ENCODE measurements around the gene CAVIN4.

The CAVIN4 gene, protein sequence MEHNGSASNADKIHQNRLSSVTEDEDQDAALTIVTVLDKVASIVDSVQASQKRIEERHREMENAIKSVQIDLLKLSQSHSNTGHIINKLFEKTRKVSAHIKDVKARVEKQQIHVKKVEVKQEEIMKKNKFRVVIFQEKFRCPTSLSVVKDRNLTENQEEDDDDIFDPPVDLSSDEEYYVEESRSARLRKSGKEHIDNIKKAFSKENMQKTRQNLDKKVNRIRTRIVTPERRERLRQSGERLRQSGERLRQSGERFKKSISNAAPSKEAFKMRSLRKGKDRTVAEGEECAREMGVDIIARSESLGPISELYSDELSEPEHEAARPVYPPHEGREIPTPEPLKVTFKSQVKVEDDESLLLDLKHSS

DNA sequence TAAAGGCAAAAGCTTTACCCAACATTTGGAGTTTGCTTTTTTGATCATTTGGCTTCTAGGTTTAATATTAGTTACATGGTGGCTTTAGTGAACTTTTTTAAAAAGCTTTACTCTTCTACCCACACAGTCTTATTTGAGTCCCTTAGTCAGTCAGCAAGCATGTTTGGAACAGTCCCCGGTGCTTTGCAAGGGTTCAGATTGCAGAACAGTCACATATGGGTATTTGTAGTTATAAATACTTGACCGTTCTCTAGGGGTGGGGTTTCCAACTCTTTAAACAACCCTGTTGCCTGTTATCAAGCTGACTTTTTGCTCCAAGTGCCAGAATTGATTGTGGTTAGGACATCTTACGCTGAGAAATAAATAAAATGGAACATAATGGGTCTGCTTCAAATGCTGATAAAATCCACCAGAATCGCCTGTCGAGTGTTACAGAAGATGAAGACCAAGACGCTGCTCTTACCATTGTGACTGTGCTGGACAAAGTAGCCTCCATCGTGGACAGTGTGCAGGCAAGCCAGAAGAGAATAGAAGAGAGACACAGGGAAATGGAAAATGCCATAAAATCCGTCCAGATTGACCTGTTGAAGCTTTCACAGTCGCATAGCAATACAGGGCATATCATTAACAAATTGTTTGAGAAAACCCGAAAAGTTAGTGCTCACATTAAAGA lies at the start of gene CAVIN4:
CAVIN4 (plus strand) TSS at position 304 of the 673 bp plus-strand sequence; CDS start at position 369, 65 bp downstream.
- DNase-seq (ENCODE audit: low read depth in 2 of 2): no peak

DNA sequence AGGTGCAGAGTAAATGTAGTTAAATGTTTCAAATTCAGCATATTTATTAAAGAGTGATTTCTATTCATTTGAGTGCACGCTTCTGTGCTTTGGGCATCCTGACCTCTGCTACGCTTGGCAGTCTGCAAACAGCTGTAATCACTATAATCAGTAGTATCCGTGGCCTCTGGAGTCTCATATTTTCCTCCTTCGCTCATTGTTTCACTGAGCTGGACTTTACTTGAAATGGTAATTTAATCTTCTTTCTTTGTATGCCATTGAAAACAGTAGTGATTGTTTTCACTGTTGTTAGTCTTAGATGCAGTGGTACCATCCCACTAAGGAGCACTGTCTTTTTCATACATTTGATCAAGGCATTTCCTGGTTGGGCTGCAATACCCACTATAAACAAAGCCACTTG lies 43.5 kb upstream of the CAVIN4 start:
- DNase-seq (ENCODE audit: low read depth in 2 of 2): no peak

DNA sequence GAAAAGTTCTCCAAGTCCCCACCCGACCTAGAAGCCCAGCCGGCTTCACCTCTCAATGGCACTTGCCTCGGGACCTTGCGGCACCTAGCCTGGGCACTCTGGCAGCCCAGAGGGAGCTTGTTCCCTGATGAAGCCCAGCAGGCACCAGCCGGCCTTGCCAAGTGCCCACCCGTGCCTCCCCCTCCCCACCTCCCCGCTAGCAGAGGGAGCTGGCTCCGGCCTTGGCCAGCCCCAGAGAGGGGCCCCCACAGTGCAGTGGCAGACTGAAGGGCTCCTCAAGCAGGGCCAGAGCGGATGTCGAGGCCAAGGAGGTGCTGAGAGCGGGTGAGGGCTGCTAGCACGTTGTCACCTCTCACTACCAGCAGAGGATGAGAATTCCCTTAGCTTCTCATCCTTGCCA lies 37.6 kb upstream of the CAVIN4 start:
- no peak for DNase-seq (ENCODE audit: low read depth in 2 of 2)

DNA sequence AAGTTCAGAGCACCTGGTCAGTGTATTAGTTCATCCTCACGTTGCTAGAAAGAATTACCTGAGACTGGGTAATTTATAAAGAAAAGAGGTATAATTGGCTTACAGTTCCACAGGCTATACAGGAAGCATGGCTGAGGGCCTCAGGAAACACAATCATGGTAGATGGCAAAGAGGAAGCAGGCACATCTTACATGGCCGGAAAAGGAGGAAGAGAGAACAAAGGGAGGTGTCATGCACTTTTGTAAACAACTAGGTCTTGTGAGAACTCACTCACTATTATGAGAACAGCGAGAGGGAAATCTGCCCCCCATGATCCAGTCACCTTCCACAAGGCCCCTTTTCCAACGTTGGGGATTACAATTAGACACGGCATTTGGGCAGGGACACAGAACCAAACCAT lies 28.8 kb upstream of the CAVIN4 start:
- DNase-seq (ENCODE audit: low read depth in 2 of 2): no peak

DNA sequence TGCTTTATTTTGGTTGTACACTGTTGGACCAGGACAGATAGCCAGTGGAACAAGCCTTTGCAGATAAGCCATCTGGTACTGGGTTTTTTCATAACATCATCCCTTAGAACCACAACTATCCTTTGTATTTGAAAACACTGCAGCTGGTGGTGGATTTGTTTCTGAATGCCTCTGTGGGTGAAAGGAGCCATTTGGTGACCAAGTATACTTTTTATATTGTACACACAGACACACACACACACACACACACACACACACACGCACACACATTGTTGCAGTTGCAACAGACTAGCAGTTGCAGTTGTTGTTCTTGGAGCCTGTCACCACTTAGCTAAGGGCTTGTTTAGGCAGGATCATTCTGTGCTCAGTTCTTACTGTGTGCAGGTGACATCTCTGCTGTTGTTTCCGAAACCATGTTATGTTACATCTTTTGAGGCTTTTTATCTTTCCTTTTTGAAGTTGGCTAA lies 22.9 kb upstream of the CAVIN4 start:
- DNase-seq (ENCODE audit: low read depth in 2 of 2): no peak

DNA sequence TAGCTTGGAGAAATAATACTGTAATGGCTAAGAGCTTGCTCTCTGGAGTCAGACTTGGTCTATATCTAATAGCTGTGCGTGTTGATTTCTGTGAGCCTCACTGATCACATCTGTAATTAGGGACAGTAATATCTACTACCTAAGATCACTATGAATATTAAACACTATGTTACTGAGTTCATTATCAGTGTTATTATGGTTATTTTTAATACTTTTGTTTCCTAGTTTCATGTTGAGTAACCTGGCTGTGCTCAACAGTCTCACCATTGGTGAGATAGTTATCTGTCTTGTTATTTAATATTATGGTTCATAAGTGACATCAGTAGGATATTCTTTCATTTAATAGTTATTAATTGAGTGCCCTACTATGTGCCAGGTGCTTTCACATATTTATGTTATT lies 22.4 kb upstream of the CAVIN4 start:
- no peak for DNase-seq (ENCODE audit: low read depth in 2 of 2)

DNA sequence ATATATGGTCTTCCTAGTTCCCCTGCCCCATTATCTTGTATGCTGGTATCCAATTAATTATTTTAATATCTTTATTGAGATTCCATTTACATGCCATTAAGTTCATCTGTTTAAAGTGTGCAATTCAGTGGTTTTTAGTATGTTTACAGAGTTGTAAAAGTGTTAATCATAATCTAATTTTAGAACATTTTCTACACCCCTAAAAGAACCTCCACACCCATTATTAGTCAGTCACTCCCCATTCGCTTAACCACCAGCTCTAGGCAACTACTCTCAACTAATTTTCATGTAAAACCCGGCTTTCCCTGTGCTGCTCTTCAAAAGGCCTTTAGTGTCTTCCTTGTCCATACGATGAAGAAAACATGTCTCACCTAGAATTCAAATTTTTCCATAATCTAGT lies 20.8 kb upstream of the CAVIN4 start:
- no peak for DNase-seq (ENCODE audit: low read depth in 2 of 2)

DNA sequence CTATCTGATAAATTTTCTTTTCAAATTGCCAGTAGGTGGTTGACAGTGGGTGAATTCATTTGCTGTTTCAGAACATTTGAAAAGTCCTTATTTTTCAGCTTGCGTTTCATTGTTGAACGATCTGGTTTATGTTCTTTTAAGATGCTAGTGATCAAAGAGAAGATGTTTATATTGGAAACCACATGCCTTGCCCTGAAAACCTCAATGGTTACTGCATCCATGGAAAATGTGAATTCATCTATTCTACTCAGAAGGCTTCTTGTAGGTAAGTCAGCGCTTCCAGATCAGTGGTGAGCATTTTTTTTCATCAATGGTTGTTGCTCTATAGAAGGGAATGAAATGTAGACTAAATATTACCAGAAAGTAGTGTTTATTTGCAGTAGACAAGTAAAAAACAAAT lies 16.6 kb upstream of the CAVIN4 start:
- no peak for DNase-seq (ENCODE audit: low read depth in 2 of 2)

DNA sequence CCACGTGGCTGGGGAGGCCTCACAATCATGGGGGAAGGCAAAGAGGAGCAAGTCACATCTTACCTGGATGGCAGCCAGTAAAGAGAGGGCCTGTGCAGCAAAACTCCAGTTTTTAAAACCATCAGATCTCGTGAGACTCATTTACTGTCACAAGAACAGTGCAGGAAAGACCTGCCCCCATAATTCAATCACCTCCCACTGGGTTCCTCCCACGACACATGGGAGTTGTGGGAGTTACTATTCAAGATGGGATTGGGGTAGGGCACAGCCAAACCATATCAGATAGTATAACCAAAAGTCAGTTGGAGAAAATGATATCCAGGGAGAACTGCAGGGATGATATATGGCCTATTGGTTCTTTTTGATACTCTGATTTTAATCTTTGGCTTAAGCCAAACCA lies 10.0 kb upstream of the CAVIN4 start:
- no peak for DNase-seq (ENCODE audit: low read depth in 2 of 2)

DNA sequence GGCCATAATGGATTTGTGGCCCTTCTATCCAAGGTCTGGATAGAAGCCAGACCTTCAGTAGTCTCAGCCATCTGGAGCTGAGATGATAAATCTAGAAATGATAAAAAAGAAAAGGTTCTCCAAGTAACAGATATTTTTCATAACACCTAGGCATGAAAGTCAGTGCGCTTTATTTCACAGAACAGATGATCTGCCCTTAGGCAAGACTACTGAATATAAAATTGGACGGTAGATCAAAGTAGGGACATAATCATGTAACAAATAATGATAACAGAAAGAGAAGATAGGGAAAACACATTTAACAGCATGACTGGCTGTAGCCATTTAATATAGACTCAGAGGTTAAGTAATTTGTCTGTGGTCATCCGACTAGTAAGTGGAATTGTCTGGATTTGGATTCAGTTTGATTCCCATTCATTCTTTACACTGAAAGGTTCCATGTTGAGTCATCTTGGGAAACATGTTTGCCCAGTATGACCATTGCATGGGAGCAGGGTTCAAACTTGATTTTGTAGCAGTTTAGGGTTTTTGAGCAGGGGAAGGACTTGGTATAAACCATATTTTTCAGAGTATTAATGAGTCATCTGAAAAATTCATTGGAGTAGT lies 4.1 kb upstream of the CAVIN4 start:
- no peak for DNase-seq (ENCODE audit: low read depth in 2 of 2)

DNA sequence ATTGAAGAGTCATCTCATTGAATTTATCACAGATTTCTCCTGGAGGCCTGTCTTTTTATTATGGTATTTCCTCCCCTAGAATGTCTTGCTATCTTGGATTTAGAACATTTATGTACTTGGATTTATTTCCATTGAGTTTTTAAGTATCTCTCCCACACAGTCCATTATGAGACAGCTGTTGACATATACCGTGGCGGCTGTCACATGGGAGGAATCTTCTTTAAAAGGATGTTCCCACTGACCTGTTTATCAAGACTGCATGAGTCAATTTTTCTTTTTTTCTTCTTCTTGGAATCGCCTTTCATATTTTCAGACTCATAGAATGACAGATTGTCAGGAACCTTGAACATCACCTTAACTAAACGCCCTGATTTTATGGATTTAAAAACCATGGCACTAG lies 2.9 kb upstream of the CAVIN4 start:
- no peak for DNase-seq (ENCODE audit: low read depth in 2 of 2)

DNA sequence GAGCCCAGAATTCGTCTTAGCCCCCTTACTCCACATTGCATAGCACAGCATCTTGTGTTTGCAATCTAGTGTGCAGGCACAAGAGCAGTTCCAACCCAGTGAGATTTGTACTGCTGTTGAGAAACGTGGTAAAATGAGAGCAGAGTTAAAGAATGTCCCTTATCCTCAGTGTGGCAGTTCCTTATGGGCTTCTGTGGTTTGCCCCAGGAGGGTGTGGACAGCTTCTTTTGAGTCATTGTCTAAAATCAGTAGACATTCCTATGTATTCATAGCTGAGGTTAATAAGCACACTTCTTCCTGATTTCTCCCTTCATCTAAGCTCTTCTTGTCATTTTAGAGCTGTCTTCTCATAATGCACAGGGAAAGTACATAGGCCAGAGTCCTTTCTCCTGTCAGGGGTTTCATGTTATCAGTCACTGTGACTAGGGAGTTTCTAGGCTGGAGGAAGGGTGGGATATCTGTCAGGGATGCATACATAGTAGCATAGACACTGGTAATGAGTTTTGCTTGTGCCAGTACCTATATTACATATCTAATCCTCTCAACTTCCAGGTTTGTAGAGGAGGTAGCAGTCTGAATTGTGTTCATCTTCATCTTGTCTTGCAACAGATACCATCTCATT lies 2.0 kb upstream of the CAVIN4 start:
- no peak for DNase-seq (ENCODE audit: low read depth in 2 of 2)

DNA sequence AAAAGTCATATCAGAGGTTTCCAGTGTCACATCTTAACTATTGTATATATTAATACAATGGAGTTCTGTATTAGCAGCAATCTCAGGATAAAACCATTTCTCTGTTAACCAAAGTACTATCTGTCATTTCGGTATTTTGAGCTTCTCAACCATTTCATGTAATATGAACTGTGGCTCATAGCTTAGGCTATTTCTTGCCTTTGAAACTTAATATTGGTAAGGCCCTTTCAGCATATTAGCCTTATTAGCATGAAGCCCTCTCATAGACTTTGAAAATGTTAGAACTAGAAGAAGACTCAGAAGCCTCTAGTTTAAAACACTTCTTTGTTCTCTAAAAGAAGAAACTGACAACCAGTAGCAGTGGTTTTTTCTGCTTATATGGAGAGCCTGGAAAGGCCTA lies 731 bp downstream of the CAVIN4 start:
- DNase-seq (ENCODE audit: low read depth in 2 of 2): no peak

DNA sequence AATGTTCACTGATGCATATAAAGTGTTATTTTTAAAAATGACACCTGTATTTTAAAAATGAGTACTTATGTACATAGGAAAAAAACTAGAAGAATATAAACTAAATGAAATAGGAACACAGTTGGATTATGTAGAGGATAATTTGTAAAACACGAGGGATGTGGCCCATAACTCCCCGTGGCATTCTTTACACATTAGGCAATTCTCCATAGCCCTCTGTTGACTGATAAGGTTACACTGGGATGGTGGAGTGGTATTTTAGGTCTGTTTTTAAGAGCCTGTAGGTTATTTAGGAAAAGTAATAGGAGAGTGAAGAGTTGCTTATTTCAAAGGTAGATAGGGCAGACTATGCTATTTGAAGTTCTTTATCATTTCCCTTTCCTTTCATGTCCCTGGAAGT lies 1.8 kb downstream of the CAVIN4 start:
- no peak for DNase-seq (ENCODE audit: low read depth in 2 of 2)

DNA sequence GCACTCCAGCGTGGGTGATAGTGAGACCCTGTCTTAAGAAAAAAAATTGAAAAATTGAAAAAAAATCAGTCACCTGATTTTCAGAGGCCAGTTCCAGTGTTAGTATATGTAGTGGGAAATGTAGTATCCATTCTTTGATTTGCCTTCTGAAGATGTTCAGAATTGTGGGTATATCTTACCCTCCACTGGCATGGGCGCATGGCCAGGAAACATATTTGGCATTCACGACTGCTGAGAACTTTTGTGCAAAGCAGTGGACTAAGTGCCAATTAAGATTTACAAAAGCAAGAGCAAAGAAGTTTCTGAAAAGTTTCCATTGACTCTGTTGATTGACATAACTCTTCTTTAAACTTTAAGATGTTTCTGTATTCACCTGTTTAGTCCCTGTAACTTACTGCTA lies 2.4 kb downstream of the CAVIN4 start:
- DNase-seq (ENCODE audit: low read depth in 2 of 2): no peak

DNA sequence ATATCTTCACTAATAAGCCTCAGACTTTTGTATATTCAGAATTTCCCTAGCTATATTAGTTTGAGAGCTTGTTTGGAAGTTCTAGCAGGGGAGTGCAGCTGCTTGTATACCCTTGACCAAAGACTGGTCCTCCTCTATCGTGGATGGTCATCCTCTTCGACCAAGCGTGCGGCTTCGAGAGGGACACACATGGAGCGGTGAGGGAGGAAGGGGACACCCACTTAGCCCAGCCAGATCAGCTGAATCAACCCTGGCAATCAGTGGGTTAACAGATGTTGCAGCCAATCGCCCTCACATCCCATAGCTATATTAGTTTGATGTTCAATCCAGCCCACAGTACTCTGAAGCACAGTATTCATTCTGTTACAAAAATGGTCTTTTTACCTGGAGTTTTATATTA lies 3.2 kb downstream of the CAVIN4 start:
- no peak for DNase-seq (ENCODE audit: low read depth in 2 of 2)

DNA sequence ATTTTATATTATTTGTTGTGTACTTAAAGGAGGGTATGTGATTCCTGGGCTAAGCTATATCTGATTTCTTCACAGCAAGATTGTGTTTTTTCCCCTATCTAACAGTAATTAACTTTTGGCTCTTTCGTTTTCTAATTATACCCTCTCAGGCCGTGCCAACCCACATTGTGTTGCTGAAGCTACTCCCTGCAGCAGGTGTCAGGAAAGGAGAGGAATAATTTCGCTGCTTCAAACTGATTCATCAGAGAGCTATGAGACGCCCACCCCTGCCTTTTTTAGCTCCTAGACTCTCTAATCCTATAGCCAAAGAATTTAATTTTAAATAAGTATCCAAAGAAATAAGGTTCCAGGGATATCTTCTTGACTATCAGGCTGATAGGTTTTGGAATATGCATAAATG lies 3.8 kb downstream of the CAVIN4 start:
- DNase-seq (ENCODE audit: low read depth in 2 of 2): no peak

DNA sequence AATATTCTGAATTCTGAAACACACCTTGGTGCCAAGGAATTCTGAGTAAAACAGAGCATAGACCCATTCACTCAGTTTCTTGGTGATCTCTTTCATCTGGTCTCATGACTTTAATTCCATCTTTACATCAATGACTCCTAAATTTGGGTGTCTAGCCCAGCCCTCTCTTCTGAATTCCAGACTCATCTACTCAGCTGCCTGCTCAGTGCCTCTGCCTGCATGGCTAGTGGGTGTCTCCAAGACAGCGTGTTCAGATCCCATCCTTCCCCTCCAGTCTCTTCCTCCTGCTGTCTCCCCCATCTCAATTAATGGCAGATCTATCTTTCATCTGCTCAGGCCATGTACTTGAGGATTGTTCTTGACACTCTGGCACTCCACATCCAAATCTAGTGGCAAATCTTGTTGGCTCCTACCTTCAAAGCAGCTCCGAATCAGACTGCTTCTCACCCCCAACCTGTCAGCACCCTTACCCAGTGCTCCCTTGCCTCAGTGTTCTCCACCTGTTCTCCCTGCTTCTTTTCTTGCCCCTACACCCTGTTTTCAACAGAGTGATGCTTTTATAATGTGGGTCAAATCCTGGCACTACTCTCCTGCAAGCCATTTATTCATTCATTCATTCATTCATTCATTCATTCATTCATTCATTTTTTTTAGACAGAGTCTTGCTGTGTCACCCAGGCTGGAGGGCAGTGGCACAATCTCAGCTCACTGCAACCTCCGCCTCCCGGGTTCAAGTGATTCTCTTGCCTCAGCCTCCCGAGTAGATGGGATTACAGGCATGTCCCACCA lies 5.3 kb downstream of the CAVIN4 start:
- DNase-seq (ENCODE audit: low read depth in 2 of 2): no peak

DNA sequence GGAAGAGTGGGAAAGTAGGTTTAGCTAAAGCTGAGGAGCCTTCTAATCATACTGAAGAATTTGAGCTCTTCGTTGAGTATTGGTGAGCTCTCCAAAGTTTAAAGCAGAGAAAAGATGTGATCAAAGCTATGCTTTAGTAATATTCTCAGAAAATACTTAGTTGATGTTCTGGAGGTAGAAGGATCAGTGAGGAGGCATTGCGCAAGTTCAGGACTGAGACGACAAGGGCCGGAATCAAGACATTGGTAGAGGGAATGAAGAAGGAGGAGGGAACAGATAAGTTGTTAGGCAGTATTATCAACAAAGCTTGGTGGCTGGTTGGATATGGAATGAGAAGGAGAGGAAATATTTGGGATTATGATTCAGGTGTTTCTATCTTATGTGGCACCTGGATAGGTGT lies 7.1 kb downstream of the CAVIN4 start:
- no peak for DNase-seq (ENCODE audit: low read depth in 2 of 2)

DNA sequence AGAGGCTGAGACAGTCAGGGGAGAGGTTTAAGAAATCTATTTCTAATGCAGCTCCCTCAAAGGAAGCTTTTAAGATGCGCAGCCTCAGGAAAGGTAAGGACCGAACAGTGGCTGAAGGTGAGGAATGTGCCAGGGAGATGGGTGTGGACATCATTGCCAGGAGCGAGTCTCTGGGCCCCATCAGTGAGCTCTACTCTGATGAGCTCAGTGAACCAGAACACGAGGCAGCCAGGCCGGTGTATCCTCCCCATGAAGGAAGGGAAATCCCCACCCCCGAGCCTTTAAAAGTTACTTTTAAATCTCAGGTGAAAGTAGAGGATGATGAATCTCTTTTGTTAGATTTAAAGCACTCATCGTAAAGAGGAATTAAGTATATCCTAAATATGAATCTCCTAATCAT lies 8.2 kb downstream of the CAVIN4 start:
- DNase-seq (ENCODE audit: low read depth in 2 of 2): no peak

DNA sequence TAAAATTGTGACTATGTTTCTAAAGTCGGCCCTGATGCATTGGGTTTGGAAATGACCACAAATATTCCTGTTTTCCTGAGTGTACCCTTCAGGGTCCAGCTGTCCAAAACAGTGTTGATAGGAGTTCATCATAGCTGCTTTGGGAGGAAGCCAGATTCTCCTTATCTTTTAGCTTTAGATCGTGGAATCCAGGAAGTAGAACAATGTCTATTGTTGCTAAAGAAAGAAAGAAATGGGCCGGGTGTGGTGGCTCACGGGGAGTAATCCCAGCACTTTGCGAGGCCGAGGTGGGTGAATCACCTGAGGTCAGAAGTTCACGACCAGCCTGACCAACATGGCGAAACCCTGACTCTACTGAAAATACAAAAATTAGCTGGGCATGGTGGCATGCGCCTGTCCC lies 9.5 kb downstream of the CAVIN4 start:
- no peak for DNase-seq (ENCODE audit: low read depth in 2 of 2)

DNA sequence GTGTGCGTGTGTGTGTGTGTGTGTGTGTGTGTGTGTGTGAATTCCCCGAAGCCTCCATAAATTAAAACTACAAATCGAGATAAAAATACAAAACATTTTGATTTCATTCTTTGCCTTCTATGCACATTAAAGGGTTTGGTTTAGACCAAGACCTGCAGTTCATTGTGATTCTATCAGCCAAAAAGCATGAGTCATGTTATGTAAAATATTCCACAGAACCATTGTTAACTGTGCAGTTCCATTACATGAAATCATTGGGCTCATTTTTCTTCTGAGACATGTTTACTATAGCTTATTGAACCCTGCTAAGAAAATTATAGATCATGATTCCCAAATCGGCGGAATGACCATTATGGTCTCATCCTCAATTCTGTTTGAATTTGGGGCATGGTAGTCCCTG lies 11.7 kb downstream of the CAVIN4 start:
- DNase-seq (ENCODE audit: low read depth in 2 of 2): no peak

Data from stimulated activated CD4-positive, alpha-beta T cell treated with anti-CD3 and anti-CD28 coated beads, Interleukin-1b, Interleukin-23, amount 100 ng/mL, for 4 hours (primary cell).